Frontal cortex (tissue), 4 donors: ENCODE measurements around the gene PPT1. TPM values are rescaled to one million over a fixed set of nuclear protein-coding genes. Genes with fewer than 3 reads are reported as not detected.
"Not testable (repeated sequence)": the region's sequence is repeated elsewhere in the genome, so short reads cannot be mapped to it uniquely, and the experiment has no call there.

ENCODE experiments used
- DNase-seq, 2 donors: peaks; one replicate each; pipeline ENCODE4 v3.0.0; 2012; ENCODE audit warnings: low spot score in 2 of 2
- FAIRE-seq: peaks from 2 replicates; lab custom pipeline; 2012; peaks lifted over from hg19 to GRCh38; lab: Jason Lieb, UNC
- total RNA-seq: library from RNA; depleted of rRNA; stranded (reverse); fragments of >200 nt; gene quantifications from one replicate; pipeline ENCODE4 v1.2.3, GENCODE V29; 2014
- donor health status: control.
- donor health status: control.
- donor health status: control.

The PPT1 gene
- total RNA-seq, 1 donor from 2014 or later = 44.8 TPM

GRCh38 chr1:40037254-40037653 lies 59.8 kb downstream of the PPT1 start:
- not testable (repeated sequence) for DNase-seq, FAIRE-seq

- DNase-seq (no peak), FAIRE-seq (no peak)
Measured at GRCh38 chr1:40036574-40036973, 60.5 kb downstream of the PPT1 start.

GRCh38 chr1:40034869-40035268 lies 62.2 kb downstream of the PPT1 start:
- DNase-seq = no peak
- no peak for FAIRE-seq

- FAIRE-seq (no peak), DNase-seq (peak in 1 of 2 donors; percentile 44)
Measured at GRCh38 chr1:40032240-40032891, 64.7 kb downstream of the PPT1 start.

- DNase-seq (no peak), FAIRE-seq (no peak)
Measured at GRCh38 chr1:40030528-40031135, 66.4 kb downstream of the PPT1 start.

- no peak for DNase-seq
- FAIRE-seq = no peak
Measured at GRCh38 chr1:40029608-40030007, 67.4 kb downstream of the PPT1 start.

- FAIRE-seq (no peak), DNase-seq (no peak)
Measured at GRCh38 chr1:40027647-40028046, 69.4 kb downstream of the PPT1 start.

GRCh38 chr1:40024671-40025070 lies 72.4 kb downstream of the PPT1 start:
- no peak for DNase-seq
- no peak for FAIRE-seq

- DNase-seq (no peak), FAIRE-seq (no peak)
Measured at GRCh38 chr1:40023379-40023944, 73.6 kb downstream of the PPT1 start.

Other genes with a start within 250 kb of the PPT1 start
- 47.3 TPM for gene TRIT1, start 213.7 kb downstream of the PPT1 start, total RNA-seq
- 9.4 TPM for gene MYCL, start 195.3 kb downstream of the PPT1 start, total RNA-seq
- gene MFSD2A, start 142.1 kb downstream of the PPT1 start, total RNA-seq = 15.5 TPM
- 133 TPM for gene CAP1, start 56.5 kb downstream of the PPT1 start, total RNA-seq
- 106 TPM for gene RLF, start 64.1 kb upstream of the PPT1 start, total RNA-seq
- not detected for gene TMCO2, start 150.7 kb upstream of the PPT1 start, total RNA-seq
- 54.2 TPM for gene ZMPSTE24, start 161.0 kb upstream of the PPT1 start, total RNA-seq
- 6.9 TPM for gene COL9A2, start 220.0 kb upstream of the PPT1 start, total RNA-seq